Ascending aorta (tissue), 2 donors: ENCODE results near the gene NCBP1. TPM values are rescaled to one million over a fixed set of nuclear protein-coding genes. Genes with fewer than 3 reads are reported as not detected.

ENCODE experiments used
- DNase-seq, 2 donors: peaks; one replicate each; pipeline ENCODE4 v3.0.0-alpha.2; 2019; ENCODE audit warnings: low spot score in 2 of 2
- H3K27ac ChIP-seq, 2 donors: fragments of 200-600 bp; sonication (generic); one replicate each; pipeline ENCODE4 v1.5.1; 2016 to 2017; ENCODE audit warnings: mild to moderate bottlenecking in 1 of 2
- H3K27me3 ChIP-seq: fragments of 200-600 bp; sonication (generic); one replicate; pipeline ENCODE4 v1.5.1; 2017
- H3K36me3 ChIP-seq, 2 donors: fragments of 200-600 bp; sonication (generic); one replicate each; pipeline ENCODE4 v1.5.1; 2016
- H3K4me1 ChIP-seq, 2 donors: fragments of 200-600 bp; sonication (generic); one replicate each; pipeline ENCODE4 v1.5.1; 2016 to 2017; ENCODE audit warnings: mild to moderate bottlenecking in 1 of 2
- H3K4me3 ChIP-seq, 2 donors: fragments of 200-600 bp; sonication (generic); one replicate each; pipeline ENCODE4 v1.5.1; 2016 to 2017; ENCODE audit warnings: mild to moderate bottlenecking in 1 of 2
- H3K9me3 ChIP-seq, 2 donors: fragments of 200-600 bp; sonication (generic); one replicate each; pipeline ENCODE4 v1.5.1; 2016
- intact Hi-C: fragments of 100-400 bp; cut with DNase I; formaldehyde crosslinking; loops from one replicate; pipeline ENCODE4 v1.15.1; 2023
- total RNA-seq: library from RNA; depleted of rRNA; stranded (reverse); fragments of >200 nt; gene quantifications from one replicate; pipeline ENCODE4 v1.1.0, GENCODE V29; 2016
- TF ChIP-seq, protein P1 (sequence below), 3 experiments: fragments of 200-600 bp in 2 of 3; fragments of 450-650 bp in 1 of 3; sonication (generic) in 2 of 3; IDR thresholded peaks; one replicate each; pipeline ENCODE4 v1.5.1; 2016 to 2019; ENCODE audit warnings: antibody characterized with exemption in 3 of 3, mild to moderate bottlenecking in 1 of 3, moderate library complexity in 1 of 3

NCBP1 gene
- total RNA-seq, 1 donor from 2014 or later = 5.1 TPM

- no peak overlapping the region for H3K4me3 ChIP-seq
- H3K4me1 ChIP-seq = no peaks in the 10 kb centered on the region
- peaks cover 47 to 92% of the 10 kb centered on the region in 2 donors for H3K36me3 ChIP-seq
- TF ChIP-seq, protein P1, sequence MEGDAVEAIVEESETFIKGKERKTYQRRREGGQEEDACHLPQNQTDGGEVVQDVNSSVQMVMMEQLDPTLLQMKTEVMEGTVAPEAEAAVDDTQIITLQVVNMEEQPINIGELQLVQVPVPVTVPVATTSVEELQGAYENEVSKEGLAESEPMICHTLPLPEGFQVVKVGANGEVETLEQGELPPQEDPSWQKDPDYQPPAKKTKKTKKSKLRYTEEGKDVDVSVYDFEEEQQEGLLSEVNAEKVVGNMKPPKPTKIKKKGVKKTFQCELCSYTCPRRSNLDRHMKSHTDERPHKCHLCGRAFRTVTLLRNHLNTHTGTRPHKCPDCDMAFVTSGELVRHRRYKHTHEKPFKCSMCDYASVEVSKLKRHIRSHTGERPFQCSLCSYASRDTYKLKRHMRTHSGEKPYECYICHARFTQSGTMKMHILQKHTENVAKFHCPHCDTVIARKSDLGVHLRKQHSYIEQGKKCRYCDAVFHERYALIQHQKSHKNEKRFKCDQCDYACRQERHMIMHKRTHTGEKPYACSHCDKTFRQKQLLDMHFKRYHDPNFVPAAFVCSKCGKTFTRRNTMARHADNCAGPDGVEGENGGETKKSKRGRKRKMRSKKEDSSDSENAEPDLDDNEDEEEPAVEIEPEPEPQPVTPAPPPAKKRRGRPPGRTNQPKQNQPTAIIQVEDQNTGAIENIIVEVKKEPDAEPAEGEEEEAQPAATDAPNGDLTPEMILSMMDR (IDR thresholded peaks at IDR 0.05) = no peak
- peak overlapping the region; percentile 42 to 56 for H3K27ac ChIP-seq
- DNase-seq = no peak
- no peaks in the 10 kb centered on the region for H3K9me3 ChIP-seq
- no peaks in the 10 kb centered on the region for H3K27me3 ChIP-seq
- intact Hi-C loops = no loop called here
These were observed 26.7 kb downstream of the NCBP1 start for GRCh38 chr9:97660340-97660739.

DNA sequence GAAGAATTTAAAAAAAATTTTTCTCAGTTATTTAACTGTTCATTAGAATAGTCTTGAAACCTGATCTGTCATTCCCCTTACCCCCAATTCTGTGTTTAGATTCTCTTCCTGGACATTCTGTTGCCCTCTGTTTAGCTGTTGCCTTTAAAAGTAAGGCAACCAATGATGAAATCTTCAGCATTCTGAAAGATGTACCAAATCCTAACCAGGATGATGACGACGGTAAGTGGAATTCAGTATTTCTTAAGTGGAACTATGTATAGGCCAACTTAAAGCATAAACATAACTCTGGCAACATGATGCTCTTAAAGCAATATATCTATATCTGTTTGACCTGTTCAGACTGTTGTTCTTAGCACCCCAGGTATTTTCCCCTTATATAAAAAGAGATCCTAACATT lies 27.2 kb downstream of the NCBP1 start:
- Histone ChIP-seq H3K4me1 (no peaks in the 10 kb centered on the region), H3K9me3 (no peaks in the 10 kb centered on the region), H3K27ac (peak overlapping the region; percentile 42 to 56), H3K4me3 (no peak overlapping the region), H3K27me3 (no peaks in the 10 kb centered on the region), H3K36me3 (peaks cover 52 to 92% of the 10 kb centered on the region in 2 donors)
- TF ChIP-seq, protein P1 (IDR thresholded peaks at IDR 0.05) = no peak
- no peak for DNase-seq
- intact Hi-C loops = no loop called here

GRCh38 chr9:97665742-97666141 lies 32.1 kb downstream of the NCBP1 start:
- intact Hi-C loops = no loop called here
- Histone ChIP-seq H3K27ac (no peak overlapping the region), H3K36me3 (peaks cover 63 to 96% of the 10 kb centered on the region in 2 donors), H3K4me1 (no peaks in the 10 kb centered on the region), H3K27me3 (no peaks in the 10 kb centered on the region), H3K4me3 (no peak overlapping the region), H3K9me3 (no peaks in the 10 kb centered on the region)
- TF ChIP-seq, protein P1 (IDR thresholded peaks at IDR 0.05) = no peak
- DNase-seq = no peak

- H3K36me3 ChIP-seq = peaks cover 68 to 98% of the 10 kb centered on the region in 2 donors
- no peak overlapping the region for H3K4me3 ChIP-seq
- H3K27me3 ChIP-seq = no peaks in the 10 kb centered on the region
- TF ChIP-seq, protein P1 (IDR thresholded peaks at IDR 0.05) = no peak
- intact Hi-C loops = no loop called here
- DNase-seq = no peak
- no peaks in the 10 kb centered on the region for H3K9me3 ChIP-seq
- no peaks in the 10 kb centered on the region for H3K4me1 ChIP-seq
- no peak overlapping the region for H3K27ac ChIP-seq
These were observed 33.5 kb downstream of the NCBP1 start for GRCh38 chr9:97666907-97667686.

- intact Hi-C loops = no loop called here
- Histone ChIP-seq H3K4me3 (no peak overlapping the region), H3K27me3 (no peaks in the 10 kb centered on the region), H3K4me1 (no peaks in the 10 kb centered on the region), H3K27ac (no peak overlapping the region), H3K36me3 (peaks cover 73 to 98% of the 10 kb centered on the region in 2 donors), H3K9me3 (no peaks in the 10 kb centered on the region)
- no peak for DNase-seq
- TF ChIP-seq, protein P1 (IDR thresholded peaks at IDR 0.05) = no peak
These were observed 34.9 kb downstream of the NCBP1 start for GRCh38 chr9:97668485-97668884.
